Ascending aorta (tissue), 2 donors: ENCODE measurements around the gene PDZRN3. TPM values are rescaled to one million over a fixed set of nuclear protein-coding genes. Genes with fewer than 3 reads are reported as not detected.

Experiments used
- DNase-seq, 2 donors: peaks; one replicate each; pipeline ENCODE4 v3.0.0-alpha.2; 2019; ENCODE audit warnings: low spot score in 2 of 2
- H3K27ac ChIP-seq, 2 donors: fragments of 200-600 bp; sonication (generic); one replicate each; pipeline ENCODE4 v1.5.1; 2016 to 2017; ENCODE audit warnings: mild to moderate bottlenecking in 1 of 2
- H3K27me3 ChIP-seq: fragments of 200-600 bp; sonication (generic); one replicate; pipeline ENCODE4 v1.5.1; 2017
- H3K36me3 ChIP-seq, 2 donors: fragments of 200-600 bp; sonication (generic); one replicate each; pipeline ENCODE4 v1.5.1; 2016
- H3K4me1 ChIP-seq, 2 donors: fragments of 200-600 bp; sonication (generic); one replicate each; pipeline ENCODE4 v1.5.1; 2016 to 2017; ENCODE audit warnings: mild to moderate bottlenecking in 1 of 2
- H3K4me3 ChIP-seq, 2 donors: fragments of 200-600 bp; sonication (generic); one replicate each; pipeline ENCODE4 v1.5.1; 2016 to 2017; ENCODE audit warnings: mild to moderate bottlenecking in 1 of 2
- H3K9me3 ChIP-seq, 2 donors: fragments of 200-600 bp; sonication (generic); one replicate each; pipeline ENCODE4 v1.5.1; 2016
- CTCF ChIP-seq, 3 experiments: fragments of 200-600 bp in 2 of 3; fragments of 450-650 bp in 1 of 3; sonication (generic) in 2 of 3; IDR thresholded peaks; one replicate each; pipeline ENCODE4 v1.5.1; 2016 to 2019; ENCODE audit warnings: antibody characterized with exemption in 3 of 3, mild to moderate bottlenecking in 1 of 3, moderate library complexity in 1 of 3
- intact Hi-C: fragments of 100-400 bp; cut with DNase I; formaldehyde crosslinking; loops from one replicate; pipeline ENCODE4 v1.15.1; 2023
- total RNA-seq: library from RNA; depleted of rRNA; stranded (reverse); fragments of >200 nt; gene quantifications from one replicate; pipeline ENCODE4 v1.1.0, GENCODE V29; 2016

Gene PDZRN3
- total RNA-seq, 1 donor from 2014 or later, result 71.9 TPM

- no peaks in the 10 kb centered on the region for H3K9me3 ChIP-seq
- peak in 1 of 3 experiments; percentile 13 for TF ChIP-seq CTCF (IDR thresholded peaks at IDR 0.05)
- peak in 1 of 2 donors; percentile 77 for DNase-seq
- H3K27me3 ChIP-seq, result no peaks in the 10 kb centered on the region
- H3K4me3 ChIP-seq, result peak overlapping the region in 1 of 2 donors; percentile 7
- peak overlapping the region; percentile 4 to 31 for H3K27ac ChIP-seq
- intact Hi-C loops, result no loop called here
- no peaks in the 10 kb centered on the region for H3K36me3 ChIP-seq
- peaks cover 3 to 42% of the 10 kb centered on the region in 2 donors for H3K4me1 ChIP-seq
Observed at GRCh38 chr3:73614419-73614818, 10.3 kb downstream of the PDZRN3 start.

- no peak for DNase-seq
- H3K36me3 ChIP-seq, result no peaks in the 10 kb centered on the region
- H3K4me3 ChIP-seq, result no peak overlapping the region
- no peak overlapping the region for H3K27ac ChIP-seq
- intact Hi-C loops, result no loop called here
- peaks cover 0 to 37% of the 10 kb centered on the region in 2 donors for H3K4me1 ChIP-seq
- no peaks in the 10 kb centered on the region for H3K27me3 ChIP-seq
- no peak for TF ChIP-seq CTCF (IDR thresholded peaks at IDR 0.05)
- H3K9me3 ChIP-seq, result no peaks in the 10 kb centered on the region
Observed at GRCh38 chr3:73611176-73611575, 13.6 kb downstream of the PDZRN3 start.

GRCh38 chr3:73610493-73610892 lies 14.2 kb downstream of the PDZRN3 start:
- no peak for DNase-seq
- no peaks in the 10 kb centered on the region for H3K36me3 ChIP-seq
- TF ChIP-seq CTCF (IDR thresholded peaks at IDR 0.05), result no peak
- no peak overlapping the region for H3K4me3 ChIP-seq
- peaks cover 0 to 37% of the 10 kb centered on the region in 2 donors for H3K4me1 ChIP-seq
- intact Hi-C loops, result no loop called here
- no peaks in the 10 kb centered on the region for H3K27me3 ChIP-seq
- no peak overlapping the region for H3K27ac ChIP-seq
- H3K9me3 ChIP-seq, result no peaks in the 10 kb centered on the region

- no peaks in the 10 kb centered on the region for H3K36me3 ChIP-seq
- intact Hi-C loops, result no loop called here
- H3K9me3 ChIP-seq, result no peaks in the 10 kb centered on the region
- peaks cover 0 to 44% of the 10 kb centered on the region in 2 donors for H3K4me1 ChIP-seq
- no peaks in the 10 kb centered on the region for H3K27me3 ChIP-seq
- no peak for DNase-seq
- TF ChIP-seq CTCF (IDR thresholded peaks at IDR 0.05), result no peak
- no peak overlapping the region for H3K4me3 ChIP-seq
- H3K27ac ChIP-seq, result peak overlapping the region in 1 of 2 donors; percentile 1
Observed at GRCh38 chr3:73609655-73610054, 15.1 kb downstream of the PDZRN3 start.

GRCh38 chr3:73609315-73609641 lies 15.5 kb downstream of the PDZRN3 start:
- TF ChIP-seq CTCF (IDR thresholded peaks at IDR 0.05), result no peak
- Histone ChIP-seq H3K9me3 (no peaks in the 10 kb centered on the region), H3K27ac (peak overlapping the region in 1 of 2 donors; percentile 1), H3K27me3 (no peaks in the 10 kb centered on the region), H3K4me3 (no peak overlapping the region), H3K4me1 (peaks cover 0 to 48% of the 10 kb centered on the region in 2 donors), H3K36me3 (no peaks in the 10 kb centered on the region)
- DNase-seq, result no peak
- intact Hi-C loops, result no loop called here
